Sciatic nerve (tissue), 1 donor: Measurements from ENCODE around the gene HEBP2. TPM values are rescaled to one million over a fixed set of nuclear protein-coding genes. Genes with fewer than 3 reads are reported as not detected.

Experiments
- microRNA-seq: library from miRNA; unstranded; fragments of <30 nt; microRNA quantifications from one replicate; pipeline ENCODE4 v1.2.0, GENCODE V29; 2020
- total RNA-seq: library from RNA; stranded (reverse); fragmentation: NEBNext Ultra II Directional; extraction: Animal tissue kit (Norgen Biotek cat#: 25700); gene quantifications from one replicate; pipeline ENCODE4 v1.2.1, GENCODE V29; 2021
- donor health status: DM: no; HTN: no; CAD: no.

The HEBP2 gene
- total RNA-seq, 1 donor from 2014 or later, result 39.9 TPM

Small RNA genes within 50 kb of the gene (microRNA-seq; reads per million reads assigned to microRNA genes)
- gene MIR3145, result not detected

Other genes with a start within 250 kb of the HEBP2 start
- 7.4 TPM for gene ARFGEF3, start 242.3 kb upstream of the HEBP2 start, total RNA-seq
- gene PBOV1, start 185.7 kb upstream of the HEBP2 start, total RNA-seq, result not detected
- gene SMIM28, start 26.3 kb upstream of the HEBP2 start, total RNA-seq, result not detected
- 18.5 TPM for gene NHSL1, start 95.3 kb downstream of the HEBP2 start, total RNA-seq